Stromal cell of bone marrow (primary cell): ENCODE results near the gene SPTBN5.

Experiments
- DNase-seq: peaks from one replicate; pipeline ENCODE4 v3.0.0-alpha.2; 2012; ENCODE audit warnings: low read depth

SPTBN5 gene

GRCh38 chr15:41903782-41904181 lies 9.9 kb upstream of the SPTBN5 start:
- no peak for DNase-seq

GRCh38 chr15:41901431-41901830 lies 7.6 kb upstream of the SPTBN5 start:
- DNase-seq = no peak

- DNase-seq = no peak
These were observed 6.9 kb upstream of the SPTBN5 start for GRCh38 chr15:41900526-41901380.

- no peak for DNase-seq
These were observed 6.1 kb upstream of the SPTBN5 start for GRCh38 chr15:41899854-41900442.

DNA sequence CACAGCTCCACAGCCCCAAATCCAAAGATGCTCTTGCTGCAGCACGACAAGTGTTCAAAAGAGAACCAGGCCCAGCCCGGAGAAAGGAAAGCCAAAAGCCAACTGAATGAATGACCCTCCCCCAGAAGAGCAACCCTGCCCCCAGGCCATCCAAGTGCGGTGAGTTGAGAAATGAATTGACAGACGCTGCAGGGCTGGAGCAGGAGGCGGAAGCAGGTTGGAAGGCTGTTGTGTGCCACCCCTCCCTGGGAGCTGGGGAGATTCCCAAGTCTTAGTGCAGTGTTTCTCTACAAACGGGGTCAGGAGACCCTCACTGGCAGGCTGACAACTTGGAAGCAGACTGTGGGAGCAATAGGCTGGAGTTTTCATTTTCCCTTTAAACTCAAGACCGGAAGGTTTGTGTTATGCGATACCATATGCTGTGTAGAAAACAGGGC lies 3.5 kb upstream of the SPTBN5 start:
- DNase-seq = no peak

DNA sequence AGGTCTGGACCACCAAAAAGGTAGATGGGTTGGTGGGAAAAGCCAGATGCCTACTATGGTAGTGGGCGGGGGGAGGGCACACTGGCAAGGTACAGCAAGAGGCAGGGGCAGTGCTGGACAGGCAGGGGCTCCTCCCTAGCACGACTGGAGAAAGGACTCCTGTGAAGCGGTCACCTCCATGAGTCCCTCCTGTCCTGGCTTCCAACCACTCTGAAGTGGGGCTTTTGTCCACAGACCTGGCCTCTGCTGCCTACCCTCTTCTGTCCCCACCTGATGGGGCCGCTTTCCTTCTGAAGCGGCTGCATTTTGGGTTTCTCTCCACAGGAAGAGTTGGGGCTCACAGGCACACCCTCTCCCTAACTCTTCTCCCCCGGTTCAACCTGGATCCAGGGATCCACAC lies 2.7 kb upstream of the SPTBN5 start:
- DNase-seq = no peak

DNA sequence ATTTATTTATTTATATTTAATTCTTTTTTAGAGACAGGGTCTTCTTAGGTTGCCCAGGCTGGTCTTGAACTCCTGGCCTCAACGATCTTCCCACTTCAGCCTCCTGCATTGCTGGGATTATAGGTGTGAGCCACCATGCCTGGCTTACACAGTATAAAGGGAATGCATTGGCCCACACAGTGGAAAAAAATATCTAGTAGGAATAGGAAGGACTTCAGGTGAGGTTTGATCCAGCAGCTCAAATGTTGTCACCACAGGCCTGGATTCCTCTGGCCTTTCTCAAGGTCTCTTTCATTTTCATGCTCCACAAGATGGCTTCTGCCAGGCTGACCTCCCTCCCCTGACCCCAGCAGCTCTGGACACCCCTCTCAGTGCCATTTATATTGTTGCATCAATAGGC lies 2.1 kb upstream of the SPTBN5 start:
- no peak for DNase-seq

DNA sequence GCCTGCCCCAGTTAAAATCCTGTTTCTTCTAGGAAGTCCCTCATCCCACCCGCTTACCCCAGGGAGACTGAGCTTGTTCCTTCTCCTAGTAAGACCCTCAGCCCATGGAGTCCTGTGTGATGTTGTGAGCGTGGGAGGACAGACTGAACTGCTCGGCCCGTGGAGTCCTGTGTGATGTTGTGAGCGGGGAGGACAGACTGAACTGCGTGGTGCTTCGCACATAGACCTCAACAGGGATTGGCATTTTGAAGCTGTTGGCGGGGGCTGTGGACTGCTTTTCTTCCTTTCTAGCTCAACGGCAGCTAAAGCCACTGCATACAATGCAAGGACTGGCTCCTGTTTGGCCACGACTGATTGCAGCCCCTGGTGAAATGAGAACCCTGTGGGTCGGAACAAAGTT lies 1.6 kb upstream of the SPTBN5 start:
- DNase-seq = no peak

DNA sequence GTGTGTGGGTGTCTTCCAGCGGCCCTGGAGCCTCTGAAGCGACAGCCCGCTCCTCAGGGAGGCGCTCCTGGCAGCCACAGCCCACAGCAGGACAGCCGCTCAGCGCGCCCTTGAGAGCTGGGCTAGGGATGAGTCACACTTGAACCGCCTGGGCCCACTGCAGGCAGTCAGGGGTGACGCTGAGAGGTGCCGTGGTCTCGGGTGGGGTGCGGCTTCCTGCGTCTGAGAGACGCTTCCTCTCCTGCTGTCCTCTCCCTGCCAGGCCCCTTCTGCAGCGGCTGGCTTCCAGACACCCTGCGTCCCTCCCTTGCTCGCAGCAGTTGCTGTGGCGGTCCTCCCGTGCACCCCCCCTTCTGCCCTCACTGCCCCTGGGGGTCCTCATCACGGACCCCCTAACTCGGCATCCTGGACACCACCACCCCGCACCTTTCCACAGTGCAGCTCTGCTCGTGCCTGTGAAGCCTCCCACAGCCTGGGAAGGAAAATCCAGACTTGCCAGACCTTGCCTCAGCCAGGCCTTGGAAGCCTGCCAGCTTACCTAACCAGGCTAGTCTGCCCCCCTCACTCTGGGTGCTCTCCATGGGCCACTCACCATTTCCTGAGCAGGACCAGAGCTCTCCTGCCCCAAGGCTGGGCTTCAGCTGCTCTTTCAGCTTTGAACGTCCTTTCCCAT lies 1.1 kb upstream of the SPTBN5 start:
- DNase-seq = peak; percentile 28

DNA sequence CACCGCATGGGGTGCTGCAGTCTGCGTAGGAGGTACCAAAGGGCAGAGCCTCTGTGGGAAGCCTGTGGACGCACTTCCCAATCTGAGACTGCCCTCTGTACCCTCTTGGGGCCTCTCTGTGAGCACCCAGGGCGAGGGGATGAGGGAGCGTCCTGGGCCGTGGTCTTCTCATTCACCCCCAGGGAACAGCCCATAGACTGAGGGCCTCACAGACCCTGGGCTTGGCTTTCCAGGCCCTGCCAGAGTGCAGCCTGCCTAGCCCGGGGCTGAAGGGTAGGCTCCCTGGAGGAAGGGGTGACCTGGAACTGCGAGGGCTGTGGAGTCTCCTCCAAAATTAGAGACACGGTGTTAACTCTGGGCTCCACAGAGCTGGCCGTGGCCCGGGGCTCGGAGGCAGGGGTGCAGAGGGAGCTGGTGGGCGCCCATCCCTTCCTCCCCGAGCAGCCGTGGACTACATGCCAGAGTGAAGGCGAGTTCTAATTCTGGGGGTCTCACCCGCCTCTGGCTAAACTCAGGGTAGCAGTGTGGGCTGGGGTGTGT lies 468 bp upstream of the SPTBN5 start:
- no peak for DNase-seq

DNA sequence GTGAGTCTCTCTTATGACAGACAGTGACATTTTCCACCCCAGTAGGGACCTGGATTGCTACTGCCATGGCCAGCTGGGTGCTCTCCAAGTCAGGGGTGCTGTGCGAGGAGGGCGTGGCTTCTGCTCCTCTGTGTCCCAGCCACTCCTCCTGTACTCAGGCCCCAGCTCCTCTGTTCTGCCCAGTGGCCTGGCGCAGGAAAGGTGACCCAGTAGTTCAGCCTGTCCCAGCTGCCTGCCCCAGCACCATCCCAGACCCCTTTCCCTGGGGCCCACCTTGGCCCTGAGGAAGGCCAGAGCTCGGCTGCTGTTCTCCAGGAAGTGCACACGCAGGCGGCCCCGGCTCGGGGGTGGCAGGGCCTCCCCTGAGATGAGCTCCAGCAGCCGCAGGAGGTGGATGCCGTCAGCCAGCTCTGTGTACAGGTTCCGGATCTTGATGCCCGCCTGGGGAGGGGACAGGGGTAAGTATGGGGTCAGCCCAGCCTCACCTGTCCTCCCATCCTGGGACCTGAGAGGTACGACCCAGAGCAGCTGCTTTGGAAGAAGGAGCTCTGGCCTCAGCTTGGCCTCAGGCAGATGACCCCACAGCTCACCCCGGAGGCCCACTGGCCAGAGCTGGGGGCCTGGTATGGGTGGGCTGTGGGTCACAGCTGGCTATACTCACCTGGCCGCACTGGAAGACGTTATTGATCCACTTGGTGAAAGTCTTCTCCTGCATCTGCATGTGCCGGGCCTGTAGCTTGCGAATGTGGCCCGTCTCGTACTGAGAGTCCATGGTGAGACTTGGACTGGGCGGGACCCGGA lies 1.0 kb downstream of the SPTBN5 start:
- DNase-seq = no peak

- DNase-seq = no peak
These were observed 1.9 kb downstream of the SPTBN5 start for GRCh38 chr15:41891946-41892345.

- no peak for DNase-seq
These were observed 2.6 kb downstream of the SPTBN5 start for GRCh38 chr15:41891226-41891625.

DNA sequence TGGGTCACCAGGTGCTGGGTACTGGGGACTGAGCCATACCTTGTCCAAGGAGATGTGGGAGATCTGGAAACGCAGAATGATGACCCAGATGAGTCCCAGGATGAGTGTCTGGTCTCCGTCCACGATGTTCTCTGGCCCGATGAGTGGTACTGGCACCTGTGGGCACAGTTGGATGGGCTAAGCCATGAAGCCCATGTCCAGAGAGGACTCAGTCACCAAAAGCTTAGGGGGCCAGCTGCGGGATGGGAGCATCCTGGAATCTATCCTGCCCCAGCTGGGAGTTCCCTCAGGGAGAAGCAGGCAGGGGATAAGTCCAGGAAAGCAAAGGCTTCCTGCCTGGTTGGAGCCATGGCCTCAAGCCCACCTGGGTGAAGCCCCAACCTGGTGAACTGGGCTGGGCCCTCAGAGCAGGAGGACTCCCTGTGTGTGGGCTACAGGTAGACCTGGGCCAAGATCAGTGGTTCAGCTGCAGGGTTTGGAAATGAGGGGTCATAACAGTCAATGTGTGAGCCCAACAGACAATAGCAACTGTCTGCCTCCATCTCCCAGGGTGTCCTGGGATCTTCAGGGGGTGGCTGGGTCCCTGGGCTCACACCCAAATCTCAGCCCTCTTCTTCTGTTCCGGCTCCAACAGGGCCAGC lies 3.7 kb downstream of the SPTBN5 start:
- no peak for DNase-seq

DNA sequence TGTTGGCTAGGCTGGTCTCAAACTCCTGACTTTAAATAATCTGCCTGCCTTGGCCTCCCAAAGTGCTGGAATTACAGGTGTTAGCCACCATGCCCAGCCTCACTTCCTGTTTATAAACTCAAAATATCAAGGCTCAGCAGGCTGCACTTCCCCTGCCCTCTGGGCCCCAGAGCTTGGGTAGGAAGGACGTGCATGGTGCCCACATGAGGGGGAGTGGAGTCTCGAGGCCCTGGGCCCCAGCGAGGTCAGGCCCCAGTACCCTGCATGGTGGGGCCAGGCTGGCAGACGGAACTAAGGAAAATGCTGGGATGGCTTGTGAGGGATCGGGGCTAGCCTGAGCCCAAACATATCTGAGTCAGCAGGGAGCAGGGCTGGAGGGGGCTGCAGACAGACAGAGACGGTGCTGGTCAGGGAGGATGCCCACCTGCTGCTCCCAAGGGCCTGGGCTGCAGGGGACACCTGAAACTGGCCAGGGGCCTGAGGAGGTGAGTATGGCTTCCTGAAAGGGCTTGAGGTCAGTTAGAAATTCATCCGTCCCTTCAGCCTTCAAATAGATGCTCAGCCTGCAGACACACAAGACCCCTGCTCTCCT lies 5.1 kb downstream of the SPTBN5 start:
- no peak for DNase-seq

DNA sequence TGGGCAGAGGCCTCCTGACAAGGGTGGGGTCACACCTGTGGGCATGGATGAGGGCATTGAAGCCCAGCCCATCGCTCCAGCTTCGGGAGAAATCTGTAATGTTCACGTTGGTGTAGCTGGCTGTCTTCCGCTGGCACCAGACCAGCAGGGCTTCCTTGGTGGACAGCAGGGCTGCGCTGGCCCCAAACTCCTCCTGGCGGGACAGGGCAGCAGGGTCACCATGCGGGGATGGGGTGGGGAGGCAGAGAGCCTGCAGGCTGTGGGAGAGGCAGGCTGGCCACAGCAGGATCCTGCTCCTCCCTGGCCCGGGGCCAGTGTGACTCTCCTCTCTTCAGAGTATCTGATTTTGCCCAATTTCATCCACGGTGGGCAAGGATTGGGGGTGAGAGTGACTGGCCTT lies 6.0 kb downstream of the SPTBN5 start:
- DNase-seq = no peak

DNA sequence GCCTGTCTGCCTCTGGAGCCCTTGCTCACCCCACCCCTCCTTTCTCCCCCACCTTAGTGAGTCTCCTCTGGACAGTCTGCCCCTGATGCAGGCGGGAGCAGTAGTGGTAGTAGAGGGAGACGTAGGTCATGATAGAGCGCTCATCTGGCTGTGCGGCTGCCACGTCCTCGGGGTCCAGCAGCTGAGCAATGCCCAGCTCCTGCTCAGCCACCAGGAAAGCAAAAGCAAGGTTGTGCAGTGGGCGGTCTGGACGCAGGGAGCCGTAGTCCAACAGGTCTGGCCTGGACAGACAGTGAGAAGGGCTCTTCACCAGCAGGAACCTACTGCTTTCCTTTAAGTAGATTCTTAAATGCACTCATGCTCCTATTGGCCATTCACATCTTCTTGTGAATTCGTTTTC lies 6.7 kb downstream of the SPTBN5 start:
- DNase-seq = no peak

DNA sequence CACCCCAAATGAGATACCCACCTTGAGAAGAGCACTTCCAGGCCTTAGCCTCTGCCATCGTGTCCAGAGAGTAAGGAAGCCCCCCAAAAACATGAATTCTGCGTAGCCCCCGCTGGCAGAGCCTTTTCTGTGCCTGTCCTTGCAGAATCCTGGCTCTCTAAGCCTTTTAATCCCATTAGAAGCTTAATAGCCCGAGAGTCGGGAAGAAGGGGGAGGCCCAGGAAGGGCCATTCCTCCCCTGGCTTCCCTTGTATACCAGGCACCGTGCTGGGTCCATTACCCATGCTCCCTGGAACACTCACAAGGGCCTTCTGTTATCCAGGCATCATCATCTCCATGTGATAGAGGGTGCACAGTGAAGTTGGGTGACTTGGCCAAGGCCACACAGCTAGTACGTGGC lies 7.1 kb downstream of the SPTBN5 start:
- no peak for DNase-seq

GRCh38 chr15:41885841-41886240 lies 8.0 kb downstream of the SPTBN5 start:
- DNase-seq = no peak

DNA sequence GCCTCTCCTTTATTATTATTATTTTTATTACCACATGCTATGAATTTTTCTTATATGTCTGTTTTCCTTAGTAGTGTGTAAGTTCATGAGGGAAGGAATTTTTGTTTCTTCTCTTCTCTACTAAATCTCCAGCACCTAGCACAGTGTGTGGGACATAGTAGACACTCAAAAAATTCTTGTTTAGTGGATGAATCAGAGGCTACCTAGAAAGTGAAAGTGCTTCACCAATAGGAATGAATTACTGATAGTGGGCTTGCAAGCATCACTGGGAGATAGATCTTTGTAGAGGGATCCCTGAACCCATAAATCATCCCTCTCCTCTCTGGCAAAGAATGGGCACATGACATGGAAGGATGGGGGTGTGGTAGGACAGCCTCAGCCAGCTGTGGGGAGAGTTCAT lies 8.5 kb downstream of the SPTBN5 start:
- DNase-seq = no peak

- DNase-seq = no peak
These were observed 9.4 kb downstream of the SPTBN5 start for GRCh38 chr15:41884458-41884857.
